K562 (cell line): ENCODE data around the gene VSIG10L2.

Source experiments
- CTCF ChIP-seq, 3 experiments: IDR thresholded peaks in 2 of 3; conservative IDR thresholded peaks in 1 of 3; 2 replicates each; pipeline ENCODE4 v1.5.1; 2011 to 2012; ENCODE audit warnings: low read length in 3 of 3, mild to moderate bottlenecking in 3 of 3, control low read depth in 2 of 3, improper control_type of control experiment in 1 of 3, inconsistent platforms in 1 of 3, low read depth in 1 of 3, mixed read lengths in 1 of 3, moderate library complexity in 1 of 3; ENCODE audit not compliant: insufficient read depth in 2 of 3
- EGR1 ChIP-seq: fragments of 450-650 bp; conservative IDR thresholded peaks from 2 replicates; pipeline ENCODE4 v1.6.1; 2017; ENCODE audit warnings: mild to moderate bottlenecking
- NFIC ChIP-seq: fragments of 450-650 bp; IDR thresholded peaks from 2 replicates; pipeline ENCODE4 v1.6.1; 2017; ENCODE audit warnings: mild to moderate bottlenecking, inconsistent platforms
- NFXL1 ChIP-seq: fragments of 450-650 bp; formaldehyde crosslinking; IDR thresholded peaks from 2 replicates; pipeline ENCODE4 v1.4.0; 2021; ENCODE audit warnings: mild to moderate bottlenecking
- NFYB ChIP-seq: IDR thresholded peaks from 2 replicates; pipeline ENCODE4 v1.6.1; 2011; ENCODE audit warnings: mild to moderate bottlenecking, moderate library complexity; ENCODE audit not compliant: insufficient read length; ENCODE audit errors: extremely low read depth
- POLR2A ChIP-seq: fragments of 450-650 bp; conservative IDR thresholded peaks from 2 replicates; pipeline ENCODE4 v1.6.1; 2016
- PRDM10 ChIP-seq: fragments of 450-650 bp; IDR thresholded peaks from 2 replicates; pipeline ENCODE4 v1.6.1; 2018; ENCODE audit not compliant: partially characterized antibody
- PRPF4 ChIP-seq: fragments of 200-400 bp; formaldehyde crosslinking; IDR thresholded peaks from one replicate; pipeline ENCODE4 v1.6.1; 2017; ENCODE audit warnings: low read length, low read depth, mild to moderate bottlenecking; ENCODE audit not compliant: insufficient read depth, poor library complexity, severe bottlenecking
- TBP ChIP-seq: optimal IDR thresholded peaks from 2 replicates; pipeline ENCODE3; 2011; ENCODE audit warnings: low read depth, low read length, improper control_type of control experiment
- TFAM ChIP-seq: fragments of 250-450 bp; sonication (Bioruptor Pico); conservative IDR thresholded peaks from 2 replicates; pipeline ENCODE4 v1.5.0; 2021; ENCODE audit warnings: mild to moderate bottlenecking, moderate library complexity
- ZC3H4 ChIP-seq: sonication (generic); formaldehyde crosslinking; IDR thresholded peaks from 2 replicates; pipeline ENCODE4 v1.9.0; 2021; ENCODE audit warnings: missing genetic modification reagents, borderline replicate concordance
- TF ChIP-seq, protein P1 (sequence below): fragments of 250-450 bp; sonication (Bioruptor Pico); IDR thresholded peaks from 2 replicates; pipeline ENCODE4 v1.8.0; 2021; ENCODE audit warnings: moderate library complexity, mild to moderate bottlenecking, inconsistent platforms

GRCh38 chr11:125922156-125922555 lies 23.7 kb upstream of the VSIG10L2 start:
- TF ChIP-seq NFXL1, result no peak
- no peak for TF ChIP-seq CTCF (IDR thresholded peaks at IDR 0.05 in 2 of 3, conservative IDR thresholded peaks at IDR 0.05 in 1 of 3; ENCODE audit: insufficient read depth in 2 of 3, low read depth in 1 of 3, low read length in 3 of 3)
- no peak for TF ChIP-seq NFYB
- no peak for TF ChIP-seq ZC3H4 (CRISPR knock-in tag)
- no peak for TF ChIP-seq TBP
- no peak for TF ChIP-seq EGR1
- TF ChIP-seq PRDM10, result no peak
- no peak for TF ChIP-seq NFIC
- TF ChIP-seq TFAM (CRISPR knock-in tag), result no peak
- TF ChIP-seq PRPF4, result no peak
- TF ChIP-seq, protein P1, sequence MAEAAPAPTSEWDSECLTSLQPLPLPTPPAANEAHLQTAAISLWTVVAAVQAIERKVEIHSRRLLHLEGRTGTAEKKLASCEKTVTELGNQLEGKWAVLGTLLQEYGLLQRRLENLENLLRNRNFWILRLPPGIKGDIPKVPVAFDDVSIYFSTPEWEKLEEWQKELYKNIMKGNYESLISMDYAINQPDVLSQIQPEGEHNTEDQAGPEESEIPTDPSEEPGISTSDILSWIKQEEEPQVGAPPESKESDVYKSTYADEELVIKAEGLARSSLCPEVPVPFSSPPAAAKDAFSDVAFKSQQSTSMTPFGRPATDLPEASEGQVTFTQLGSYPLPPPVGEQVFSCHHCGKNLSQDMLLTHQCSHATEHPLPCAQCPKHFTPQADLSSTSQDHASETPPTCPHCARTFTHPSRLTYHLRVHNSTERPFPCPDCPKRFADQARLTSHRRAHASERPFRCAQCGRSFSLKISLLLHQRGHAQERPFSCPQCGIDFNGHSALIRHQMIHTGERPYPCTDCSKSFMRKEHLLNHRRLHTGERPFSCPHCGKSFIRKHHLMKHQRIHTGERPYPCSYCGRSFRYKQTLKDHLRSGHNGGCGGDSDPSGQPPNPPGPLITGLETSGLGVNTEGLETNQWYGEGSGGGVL, result no peak
- TF ChIP-seq POLR2A, result no peak
